Measurements from ENCODE around the gene MUCL1.

- no peak for TF ChIP-seq TAF1 (IDR thresholded peaks at IDR 0.05; ENCODE audit: low read depth, low read length)
- no peak for TF ChIP-seq CTCF (IDR thresholded peaks at IDR 0.05; ENCODE audit: control extremely low read depth in 1 of 3, insufficient read depth in 1 of 3, low read depth in 1 of 3, low read length in 3 of 3)
- no peak for TF ChIP-seq CREB1 (IDR thresholded peaks at IDR 0.05)
- no peak for TF ChIP-seq ZNF274 (IDR thresholded peaks at IDR 0.05; ENCODE audit: borderline replicate concordance, extremely low read depth, low read length)
These were observed 24.8 kb upstream of the MUCL1 start for GRCh38 chr12:54829511-54829910.
